ENCODE measurements around the gene OSBP2. TPM values are rescaled to one million over a fixed set of nuclear protein-coding genes. Genes with fewer than 3 reads are reported as not detected.
A peak's percentile ranks its signal among the peaks of the same experiment; 100 is the strongest.

The OSBP2 gene
- total and polyA plus RNA-seq, 2 of the 13 experiments (the other 11 are each of a cell fraction or from before 2014, with no cell fraction given), result 5.0 to 7.7 TPM

GRCh38 chr22:30755759-30756124, 61.1 kb downstream of the OSBP2 start (continued):
- TF ChIP-seq, protein P1, sequence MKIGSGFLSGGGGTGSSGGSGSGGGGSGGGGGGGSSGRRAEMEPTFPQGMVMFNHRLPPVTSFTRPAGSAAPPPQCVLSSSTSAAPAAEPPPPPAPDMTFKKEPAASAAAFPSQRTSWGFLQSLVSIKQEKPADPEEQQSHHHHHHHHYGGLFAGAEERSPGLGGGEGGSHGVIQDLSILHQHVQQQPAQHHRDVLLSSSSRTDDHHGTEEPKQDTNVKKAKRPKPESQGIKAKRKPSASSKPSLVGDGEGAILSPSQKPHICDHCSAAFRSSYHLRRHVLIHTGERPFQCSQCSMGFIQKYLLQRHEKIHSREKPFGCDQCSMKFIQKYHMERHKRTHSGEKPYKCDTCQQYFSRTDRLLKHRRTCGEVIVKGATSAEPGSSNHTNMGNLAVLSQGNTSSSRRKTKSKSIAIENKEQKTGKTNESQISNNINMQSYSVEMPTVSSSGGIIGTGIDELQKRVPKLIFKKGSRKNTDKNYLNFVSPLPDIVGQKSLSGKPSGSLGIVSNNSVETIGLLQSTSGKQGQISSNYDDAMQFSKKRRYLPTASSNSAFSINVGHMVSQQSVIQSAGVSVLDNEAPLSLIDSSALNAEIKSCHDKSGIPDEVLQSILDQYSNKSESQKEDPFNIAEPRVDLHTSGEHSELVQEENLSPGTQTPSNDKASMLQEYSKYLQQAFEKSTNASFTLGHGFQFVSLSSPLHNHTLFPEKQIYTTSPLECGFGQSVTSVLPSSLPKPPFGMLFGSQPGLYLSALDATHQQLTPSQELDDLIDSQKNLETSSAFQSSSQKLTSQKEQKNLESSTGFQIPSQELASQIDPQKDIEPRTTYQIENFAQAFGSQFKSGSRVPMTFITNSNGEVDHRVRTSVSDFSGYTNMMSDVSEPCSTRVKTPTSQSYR (CRISPR knock-in tag; IDR thresholded peaks at IDR 0.05; ENCODE audit: borderline replicate concordance), result no peak
- TF ChIP-seq EP300 (IDR thresholded peaks at IDR 0.05; ENCODE audit: low read depth in 2 of 2, low read length in 2 of 2) (no peak), EP300 (CRISPR knock-in tag; IDR thresholded peaks at IDR 0.05; ENCODE audit: borderline replicate concordance) (no peak)
- TF ChIP-seq, protein P2, sequence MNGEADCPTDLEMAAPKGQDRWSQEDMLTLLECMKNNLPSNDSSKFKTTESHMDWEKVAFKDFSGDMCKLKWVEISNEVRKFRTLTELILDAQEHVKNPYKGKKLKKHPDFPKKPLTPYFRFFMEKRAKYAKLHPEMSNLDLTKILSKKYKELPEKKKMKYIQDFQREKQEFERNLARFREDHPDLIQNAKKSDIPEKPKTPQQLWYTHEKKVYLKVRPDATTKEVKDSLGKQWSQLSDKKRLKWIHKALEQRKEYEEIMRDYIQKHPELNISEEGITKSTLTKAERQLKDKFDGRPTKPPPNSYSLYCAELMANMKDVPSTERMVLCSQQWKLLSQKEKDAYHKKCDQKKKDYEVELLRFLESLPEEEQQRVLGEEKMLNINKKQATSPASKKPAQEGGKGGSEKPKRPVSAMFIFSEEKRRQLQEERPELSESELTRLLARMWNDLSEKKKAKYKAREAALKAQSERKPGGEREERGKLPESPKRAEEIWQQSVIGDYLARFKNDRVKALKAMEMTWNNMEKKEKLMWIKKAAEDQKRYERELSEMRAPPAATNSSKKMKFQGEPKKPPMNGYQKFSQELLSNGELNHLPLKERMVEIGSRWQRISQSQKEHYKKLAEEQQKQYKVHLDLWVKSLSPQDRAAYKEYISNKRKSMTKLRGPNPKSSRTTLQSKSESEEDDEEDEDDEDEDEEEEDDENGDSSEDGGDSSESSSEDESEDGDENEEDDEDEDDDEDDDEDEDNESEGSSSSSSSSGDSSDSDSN (CRISPR knock-in tag; IDR thresholded peaks at IDR 0.05), result no peak

DNA sequence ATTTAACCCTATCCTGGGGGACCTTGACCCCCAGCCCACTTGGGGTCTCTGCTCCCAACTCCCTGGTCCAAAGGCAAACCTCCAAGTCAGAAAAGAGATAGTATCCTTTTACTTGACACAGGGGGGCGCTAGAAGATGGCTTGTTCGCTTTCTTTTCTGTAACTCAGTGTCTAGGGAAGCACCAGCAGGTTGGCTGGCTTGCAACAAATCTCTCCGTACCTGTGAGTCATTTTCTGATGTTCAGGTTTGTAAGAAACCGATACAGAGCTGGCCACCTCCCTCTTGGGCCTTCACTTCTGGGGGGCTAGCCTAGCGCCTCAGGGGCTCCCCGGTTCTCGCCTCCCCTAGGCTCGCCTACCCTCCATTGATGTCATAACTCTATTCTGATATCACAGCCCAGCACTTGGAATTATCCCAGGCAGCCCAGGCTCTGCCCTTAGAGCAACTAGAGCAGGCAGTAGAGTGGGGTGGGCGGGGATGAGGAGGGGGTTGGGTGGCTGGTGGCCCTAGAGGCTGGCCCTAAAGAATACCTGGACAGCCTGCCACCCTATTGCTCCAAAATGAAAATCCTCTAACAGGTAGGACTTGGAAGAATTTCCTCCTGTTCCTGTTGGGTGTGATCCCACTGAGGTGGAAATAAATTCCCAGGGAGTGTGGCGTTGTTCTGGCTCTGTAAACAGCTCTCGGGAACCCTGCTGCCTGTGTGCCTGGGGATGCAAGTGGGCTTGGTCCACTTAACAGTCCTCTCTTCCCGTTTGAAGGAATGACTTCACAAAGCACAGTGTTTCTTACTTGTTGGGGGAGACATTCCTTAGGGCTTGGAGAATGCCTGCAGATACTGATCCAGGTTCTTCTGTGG, 69.4 kb downstream of the OSBP2 start:
- Histone ChIP-seq H3K4me1 (ENCODE audit: insufficient read depth, low read length) (peaks cover 9% of the 10 kb centered on the region), H3K9ac (ENCODE audit: insufficient read depth, low read depth, low read length) (no peak overlapping the region), H2AFZ (ENCODE audit: low read length) (no peak overlapping the region), H3K27me3 (ENCODE audit: control insufficient read depth in 1 of 2, insufficient read depth in 2 of 2, low read length in 2 of 2) (no peaks in the 10 kb centered on the region), H3K79me2 (ENCODE audit: insufficient read depth, low read length) (no peaks in the 10 kb centered on the region), H3K4me2 (ENCODE audit: low read depth, low read length) (no peak overlapping the region), H4K20me1 (ENCODE audit: insufficient read depth, low read length) (no peaks in the 10 kb centered on the region), H3K4me3 (replicated peaks in 1 of 3; ENCODE audit: insufficient read depth in 1 of 3, low read depth in 2 of 3, low read length in 3 of 3) (no peak overlapping the region), H3K36me3 (replicated peaks in 1 of 2; ENCODE audit: control insufficient read depth in 1 of 2, insufficient read depth in 2 of 2, low read length in 2 of 2) (no peaks in the 10 kb centered on the region), H3K9me3 (ENCODE audit: low read length) (no peaks in the 10 kb centered on the region), H3K27ac (ENCODE audit: extremely low read length, insufficient read depth, low read length) (no peak overlapping the region)
- DNase-seq (ENCODE audit: low spot score) (peak; percentile 70), ATAC-seq (peak; percentile 83), FAIRE-seq (peak; percentile 88)
- ChIA-PET CTCF (ENCODE audit: low intra/inter-chr PET ratio, low total read pairs) (interaction anchor here (1.3 to 2.9 kb wide), 3 partner anchors 125 to 157 kb away, joined by 3 to 37 read pairs (median 20); no protein-coding TSS in a partner anchor), POLR2A (no interaction called here)
- BruUV-seq (replicated peaks), result no TSS peak
- in situ Hi-C loops (cut with HindIII; ENCODE audit: extremely low pct_ligation_motif_present, low pct_unique_long_range_greater_than_20kb), result loop anchor here (5.0 to 10.0 kb wide), 2 partner anchors 131 to 158 kb away; no protein-coding TSS in a partner anchor
- 18% methylated on average over 12 of the region's 12 CpGs for WGBS (ENCODE audit: low lambda C conversion rate)
- intact Hi-C loops (cut with micrococcal nuclease; ENCODE audit: unreplicated experiment), result loop anchor here (1.0 to 5.0 kb wide), 3 partner anchors 118 to 156 kb away; no protein-coding TSS in a partner anchor
- TF ChIP-seq, protein P3, sequence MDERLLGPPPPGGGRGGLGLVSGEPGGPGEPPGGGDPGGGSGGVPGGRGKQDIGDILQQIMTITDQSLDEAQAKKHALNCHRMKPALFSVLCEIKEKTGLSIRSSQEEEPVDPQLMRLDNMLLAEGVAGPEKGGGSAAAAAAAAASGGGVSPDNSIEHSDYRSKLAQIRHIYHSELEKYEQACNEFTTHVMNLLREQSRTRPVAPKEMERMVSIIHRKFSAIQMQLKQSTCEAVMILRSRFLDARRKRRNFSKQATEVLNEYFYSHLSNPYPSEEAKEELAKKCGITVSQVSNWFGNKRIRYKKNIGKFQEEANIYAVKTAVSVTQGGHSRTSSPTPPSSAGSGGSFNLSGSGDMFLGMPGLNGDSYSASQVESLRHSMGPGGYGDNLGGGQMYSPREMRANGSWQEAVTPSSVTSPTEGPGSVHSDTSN (CRISPR knock-in tag; IDR thresholded peaks at IDR 0.05), result no peak
- TF ChIP-seq CCDC6 (CRISPR knock-in tag; IDR thresholded peaks at IDR 0.05), result no peak
- no peak for TF ChIP-seq ARNT2 (CRISPR knock-in tag; IDR thresholded peaks at IDR 0.05; ENCODE audit: low read depth)
- TF ChIP-seq MNT (IDR thresholded peaks at IDR 0.05), result no peak
- 0 out of 2 replicates have a peak, but pooled peaks have one; percentile 6 for TF ChIP-seq FOSL2 (CRISPR knock-in tag; IDR thresholded peaks at IDR 0.05)
- no peak for TF ChIP-seq ZNF232 (CRISPR knock-in tag; IDR thresholded peaks at IDR 0.05; ENCODE audit: borderline replicate concordance)
- no peak for TF ChIP-seq HOMEZ (CRISPR knock-in tag; IDR thresholded peaks at IDR 0.05; ENCODE audit: low read depth)
